C4-2B (cell line): ENCODE results near the gene TXN2.

Source experiments
- H3K27ac ChIP-seq: fragments of 450-650 bp; 2 replicates; pipeline ENCODE4 v1.5.1; 2017
- CTCF ChIP-seq: fragments of 450-650 bp; conservative IDR thresholded peaks from 2 replicates; pipeline ENCODE4 v1.5.1; 2017; ENCODE audit warnings: mild to moderate bottlenecking
- ZFX ChIP-seq: fragments of 450-650 bp; IDR thresholded peaks from 2 replicates; pipeline ENCODE4 v1.6.1; 2017

Gene TXN2

GRCh38 chr22:36467946-36468345 is 13.5 kb downstream of the TXN2 start:
- H3K27ac ChIP-seq, result no peak overlapping the region

GRCh38 chr22:36467042-36467810 is 14.2 kb downstream of the TXN2 start:
- no peak overlapping the region for H3K27ac ChIP-seq
- TF ChIP-seq CTCF, result no peak
- TF ChIP-seq ZFX, result no peak

More at GRCh38 chr22:36467946-36468345, 13.5 kb downstream of the TXN2 start:
- TF ChIP-seq CTCF, result no peak
- TF ChIP-seq ZFX, result no peak

GRCh38 chr22:36466258-36466657 is 15.2 kb downstream of the TXN2 start:
- H3K27ac ChIP-seq, result peak overlapping the region; percentile 70
- TF ChIP-seq ZFX (no peak), CTCF (no peak)

- peak overlapping the region; percentile 70 for H3K27ac ChIP-seq
- no peak for TF ChIP-seq ZFX
- no peak for TF ChIP-seq CTCF
Measured at GRCh38 chr22:36465232-36466021, 16.0 kb downstream of the TXN2 start.

GRCh38 chr22:36464715-36465231 is 16.7 kb downstream of the TXN2 start:
- peak overlapping the region; percentile 70 for H3K27ac ChIP-seq

GRCh38 chr22:36463783-36464184 is 17.7 kb downstream of the TXN2 start:
- H3K27ac ChIP-seq, result 0 out of 2 replicates have a peak overlapping the region, but pooled peaks have one; percentile 2
- no peak for TF ChIP-seq ZFX
- TF ChIP-seq CTCF, result no peak

More at GRCh38 chr22:36464715-36465231, 16.7 kb downstream of the TXN2 start:
- no peak for TF ChIP-seq ZFX
- no peak for TF ChIP-seq CTCF
